Calu3 (cell line): Measurements from ENCODE around the gene PAPPA2. TPM values are rescaled to one million over a fixed set of nuclear protein-coding genes. Genes with fewer than 3 reads are reported as not detected.

ENCODE experiments used
- BruUV-seq: library from RNA; stranded (reverse); fragments of 400-500 nt; replicated peaks from 2 replicates; lab custom pipeline; 2021; lab: Mats Ljungman, UMichigan
- CTCF ChIA-PET: fragments of 300-600 bp; sonication (Branson Sonifier 250); formaldehyde crosslinking; loops from one replicate; lab custom pipeline; 2022; ENCODE audit warnings: antibody characterized with exemption; lab: Charles Lee
- DNase-seq: peaks from one replicate; pipeline ENCODE4 v3.0.0; 2022
- H3K27ac Mint-ChIP-seq: one replicate; pipeline ENCODE4 v1.8.0; 2022; ENCODE audit warnings: mixed read lengths; ENCODE audit not compliant: unreplicated experiment
- H3K27me3 Mint-ChIP-seq: one replicate; pipeline ENCODE4 v1.8.0; 2022; ENCODE audit warnings: mixed read lengths; ENCODE audit not compliant: unreplicated experiment
- H3K36me3 Mint-ChIP-seq: one replicate; pipeline ENCODE4 v1.8.0; 2022; ENCODE audit warnings: mild to moderate bottlenecking, moderate library complexity, mixed read lengths; ENCODE audit not compliant: insufficient read depth, unreplicated experiment
- H3K4me1 Mint-ChIP-seq: one replicate; pipeline ENCODE4 v1.8.0; 2022; ENCODE audit warnings: mild to moderate bottlenecking, low read depth, mixed read lengths; ENCODE audit not compliant: unreplicated experiment
- H3K4me3 Mint-ChIP-seq: one replicate; pipeline ENCODE4 v1.8.0; 2022; ENCODE audit warnings: mild to moderate bottlenecking, low read depth, moderate library complexity, mixed read lengths; ENCODE audit not compliant: unreplicated experiment
- H3K9me3 Mint-ChIP-seq: one replicate; pipeline ENCODE4 v1.8.0; 2022; ENCODE audit warnings: low read depth, mixed read lengths; ENCODE audit not compliant: unreplicated experiment
- intact Hi-C: fragments of 100-400 bp; cut with micrococcal nuclease; formaldehyde crosslinking; loops from one replicate; pipeline ENCODE4 v1.10.0; 2022; ENCODE audit not compliant: unreplicated experiment
- total RNA-seq: library from RNA; stranded (reverse); gene quantifications from 2 replicates; pipeline ENCODE4 v1.2.3, GENCODE V29; 2022
- TF ChIP-seq, protein P1 (sequence below): fragments of 200-600 bp; IDR thresholded peaks from one replicate; pipeline ENCODE4 v1.8.0; 2022; ENCODE audit warnings: antibody characterized with exemption; ENCODE audit not compliant: unreplicated experiment

Gene PAPPA2
- total RNA-seq, 1 experiment from 2014 or later: 0.14 TPM

DNA sequence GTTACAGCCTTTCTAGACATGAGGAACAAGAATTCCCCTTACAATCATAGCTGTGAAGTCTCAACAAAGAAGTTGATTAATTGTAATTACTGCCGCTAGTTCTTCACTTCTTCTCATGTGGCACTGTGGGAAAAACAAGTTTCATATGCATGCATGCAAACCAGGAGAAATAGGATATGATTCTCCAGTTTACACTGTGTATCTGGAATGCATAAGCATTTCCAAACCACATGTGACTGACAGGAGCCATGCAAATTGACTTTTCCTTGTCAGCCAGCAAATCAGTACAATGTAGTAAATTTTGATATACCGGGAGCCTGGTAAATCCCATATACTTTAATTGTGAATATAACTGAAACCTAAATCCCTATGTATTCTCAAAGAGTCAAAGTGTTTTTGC, 279.3 kb downstream of the PAPPA2 start:
- DNase-seq: no peak
- Mint-ChIP-seq H3K4me1 (no peaks in the 10 kb centered on the region), H3K27me3 (peaks cover 37% of the 10 kb centered on the region), H3K4me3 (no peak overlapping the region), H3K9me3 (no peaks in the 10 kb centered on the region), H3K27ac (no peak overlapping the region), H3K36me3 (no peaks in the 10 kb centered on the region)
- BruUV-seq: no TSS peak
- TF ChIP-seq, protein P1, sequence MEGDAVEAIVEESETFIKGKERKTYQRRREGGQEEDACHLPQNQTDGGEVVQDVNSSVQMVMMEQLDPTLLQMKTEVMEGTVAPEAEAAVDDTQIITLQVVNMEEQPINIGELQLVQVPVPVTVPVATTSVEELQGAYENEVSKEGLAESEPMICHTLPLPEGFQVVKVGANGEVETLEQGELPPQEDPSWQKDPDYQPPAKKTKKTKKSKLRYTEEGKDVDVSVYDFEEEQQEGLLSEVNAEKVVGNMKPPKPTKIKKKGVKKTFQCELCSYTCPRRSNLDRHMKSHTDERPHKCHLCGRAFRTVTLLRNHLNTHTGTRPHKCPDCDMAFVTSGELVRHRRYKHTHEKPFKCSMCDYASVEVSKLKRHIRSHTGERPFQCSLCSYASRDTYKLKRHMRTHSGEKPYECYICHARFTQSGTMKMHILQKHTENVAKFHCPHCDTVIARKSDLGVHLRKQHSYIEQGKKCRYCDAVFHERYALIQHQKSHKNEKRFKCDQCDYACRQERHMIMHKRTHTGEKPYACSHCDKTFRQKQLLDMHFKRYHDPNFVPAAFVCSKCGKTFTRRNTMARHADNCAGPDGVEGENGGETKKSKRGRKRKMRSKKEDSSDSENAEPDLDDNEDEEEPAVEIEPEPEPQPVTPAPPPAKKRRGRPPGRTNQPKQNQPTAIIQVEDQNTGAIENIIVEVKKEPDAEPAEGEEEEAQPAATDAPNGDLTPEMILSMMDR: no peak
- CTCF ChIA-PET: interaction anchor here (0.8 kb wide), 1 partner anchor 58 kb away, joined by 3 read pairs; no protein-coding TSS in a partner anchor
- intact Hi-C loops: no loop called here

DNA sequence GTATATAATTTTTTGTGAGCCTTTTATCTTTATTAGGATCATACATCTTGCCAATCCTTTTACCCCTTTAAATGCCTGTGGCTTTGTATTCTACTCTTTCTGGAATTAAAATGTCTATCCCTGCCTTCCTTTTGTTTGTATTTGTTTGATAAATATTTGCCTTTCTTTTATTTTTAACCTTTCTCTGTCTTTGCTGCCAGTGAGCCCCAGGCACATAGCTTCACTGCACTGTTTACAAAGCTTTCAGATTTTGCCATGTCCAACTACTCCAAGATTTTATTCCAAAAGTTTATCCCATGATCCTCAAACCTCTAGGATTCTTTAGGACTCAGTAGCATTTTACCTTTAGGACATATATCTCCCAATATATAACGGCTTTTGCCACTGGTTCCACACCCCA, 281.2 kb downstream of the PAPPA2 start:
- intact Hi-C loops: no loop called here
- Mint-ChIP-seq H3K4me1 (no peaks in the 10 kb centered on the region), H3K27ac (no peak overlapping the region), H3K9me3 (no peaks in the 10 kb centered on the region), H3K27me3 (peaks cover 25% of the 10 kb centered on the region), H3K4me3 (no peak overlapping the region), H3K36me3 (no peaks in the 10 kb centered on the region)
- CTCF ChIA-PET: no interaction called here
- BruUV-seq: no TSS peak
- DNase-seq: no peak
- TF ChIP-seq, protein P1: no peak

DNA sequence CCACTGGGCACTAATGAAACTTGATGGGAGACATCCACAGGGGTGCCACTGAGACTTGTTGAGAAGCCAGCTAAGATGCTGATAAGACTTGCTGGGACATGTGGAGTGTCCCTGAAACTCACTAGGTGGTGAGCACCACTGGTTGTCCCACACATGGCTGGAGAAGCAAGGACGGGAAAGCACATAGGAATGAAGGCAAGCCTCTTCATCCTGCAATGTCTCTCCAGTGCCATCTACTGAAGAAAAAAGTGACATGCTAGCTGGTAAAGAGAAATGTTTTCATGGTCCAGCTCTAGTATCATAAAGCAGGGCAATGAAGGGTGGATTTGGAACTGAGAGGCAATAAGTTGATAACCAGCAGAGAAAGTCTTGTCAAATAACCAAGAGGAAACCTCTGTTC, 283.0 kb downstream of the PAPPA2 start:
- peak; percentile 2 for DNase-seq
- CTCF ChIA-PET: no interaction called here
- no peak overlapping the region for H3K4me3 Mint-ChIP-seq
- no peaks in the 10 kb centered on the region for H3K4me1 Mint-ChIP-seq
- BruUV-seq: no TSS peak
- no peaks in the 10 kb centered on the region for H3K36me3 Mint-ChIP-seq
- intact Hi-C loops: no loop called here
- TF ChIP-seq, protein P1: no peak
- no peaks in the 10 kb centered on the region for H3K9me3 Mint-ChIP-seq
- no peak overlapping the region for H3K27ac Mint-ChIP-seq
- H3K27me3 Mint-ChIP-seq: peaks cover 25% of the 10 kb centered on the region

DNA sequence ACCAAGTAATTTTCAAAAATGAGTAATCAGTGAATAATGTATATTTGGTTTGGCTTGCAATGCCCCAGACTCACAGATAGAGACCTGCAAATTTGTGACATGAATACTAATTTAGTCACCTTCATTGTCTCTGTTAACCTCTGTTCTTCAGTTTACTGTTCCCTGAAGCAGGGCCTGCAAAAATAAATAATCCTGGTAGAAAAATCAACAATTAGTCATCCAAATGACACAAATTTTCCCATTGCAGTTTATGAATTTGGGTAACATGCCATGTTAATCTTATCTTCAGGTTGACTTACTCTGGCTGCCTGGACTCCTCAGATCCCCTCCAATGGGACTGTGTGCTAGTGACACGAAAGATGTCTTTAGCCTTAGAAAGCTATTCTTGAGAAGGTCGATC, 289.5 kb downstream of the PAPPA2 start:
- Mint-ChIP-seq H3K27ac (no peak overlapping the region), H3K9me3 (no peaks in the 10 kb centered on the region), H3K27me3 (no peaks in the 10 kb centered on the region), H3K4me3 (no peak overlapping the region), H3K4me1 (no peaks in the 10 kb centered on the region), H3K36me3 (no peaks in the 10 kb centered on the region)
- TF ChIP-seq, protein P1: no peak
- CTCF ChIA-PET: no interaction called here
- DNase-seq: no peak
- BruUV-seq: no TSS peak
- intact Hi-C loops: no loop called here
